ENCODE data around the gene GCH1.

GCH1 gene

GRCh38 chr14:54797986-54798385 lies 104.6 kb downstream of the GCH1 start:
- CTCF ChIA-PET: no interaction called here
- TF ChIP-seq ELF4 (IDR thresholded peaks at IDR 0.05) (no peak), CTBP1 (IDR thresholded peaks at IDR 0.05; ENCODE audit: borderline replicate concordance) (no peak), ARNT (IDR thresholded peaks at IDR 0.05) (no peak), BHLHE40 (IDR thresholded peaks at IDR 0.05; ENCODE audit: borderline replicate concordance) (no peak), SUZ12 (IDR thresholded peaks at IDR 0.05) (no peak), TARDBP (IDR thresholded peaks at IDR 0.05) (no peak), L3MBTL2 (conservative IDR thresholded peaks at IDR 0.05) (no peak), HDGF (IDR thresholded peaks at IDR 0.05; ENCODE audit: borderline replicate concordance) (no peak), ZNF384 (IDR thresholded peaks at IDR 0.05) (no peak), FOXM1 (IDR thresholded peaks at IDR 0.05; ENCODE audit: borderline replicate concordance) (no peak), FOXA1 (IDR thresholded peaks at IDR 0.05) (no peak), PKNOX1 (IDR thresholded peaks at IDR 0.05) (no peak), LEF1 (IDR thresholded peaks at IDR 0.05; ENCODE audit: borderline replicate concordance) (no peak), SP1 (IDR thresholded peaks at IDR 0.05) (no peak), FOXK2 (IDR thresholded peaks at IDR 0.05) (no peak), NFRKB (IDR thresholded peaks at IDR 0.05) (no peak)
- POLR2A ChIA-PET: no interaction called here
- DNase-seq (ENCODE audit: extremely low spot score): no peak

GRCh38 chr14:54797556-54797955 lies 105.1 kb downstream of the GCH1 start:
- POLR2A ChIA-PET: no interaction called here
- no peak for DNase-seq (ENCODE audit: extremely low spot score)
- CTCF ChIA-PET: interaction anchor here (1.2 kb wide), 1 partner anchor 23 kb away, joined by 3 read pairs; no protein-coding TSS in a partner anchor
- no peak for TF ChIP-seq NFRKB (IDR thresholded peaks at IDR 0.05)
- TF ChIP-seq CTBP1 (IDR thresholded peaks at IDR 0.05; ENCODE audit: borderline replicate concordance): no peak
- no peak for TF ChIP-seq SP1 (IDR thresholded peaks at IDR 0.05)
- no peak for TF ChIP-seq FOXM1 (IDR thresholded peaks at IDR 0.05; ENCODE audit: borderline replicate concordance)
- TF ChIP-seq TARDBP (IDR thresholded peaks at IDR 0.05): no peak
- TF ChIP-seq ARNT (IDR thresholded peaks at IDR 0.05): no peak
- no peak for TF ChIP-seq PKNOX1 (IDR thresholded peaks at IDR 0.05)
- no peak for TF ChIP-seq FOXA1 (IDR thresholded peaks at IDR 0.05)

- POLR2A ChIA-PET: no interaction called here
Measured at GRCh38 chr14:54796961-54797360, 105.7 kb downstream of the GCH1 start.

GRCh38 chr14:54794796-54795195 lies 107.8 kb downstream of the GCH1 start:
- TF ChIP-seq NFRKB (IDR thresholded peaks at IDR 0.05): no peak
- TF ChIP-seq HDGF (IDR thresholded peaks at IDR 0.05; ENCODE audit: borderline replicate concordance): no peak
- no peak for TF ChIP-seq LEF1 (IDR thresholded peaks at IDR 0.05; ENCODE audit: borderline replicate concordance)
- TF ChIP-seq BHLHE40 (IDR thresholded peaks at IDR 0.05; ENCODE audit: borderline replicate concordance): no peak
- no peak for TF ChIP-seq SUZ12 (IDR thresholded peaks at IDR 0.05)
- no peak for TF ChIP-seq TARDBP (IDR thresholded peaks at IDR 0.05)
- no peak for TF ChIP-seq SP1 (IDR thresholded peaks at IDR 0.05)
- CTCF ChIA-PET: interaction anchor here (1.0 to 1.6 kb wide), 3 partner anchors 12 to 22 kb away, joined by 3 to 5 read pairs (median 4); no protein-coding TSS in a partner anchor
- no peak for DNase-seq (ENCODE audit: extremely low spot score)
- POLR2A ChIA-PET: no interaction called here

More at GRCh38 chr14:54796961-54797360, 105.7 kb downstream of the GCH1 start:
- TF ChIP-seq FOXM1 (IDR thresholded peaks at IDR 0.05; ENCODE audit: borderline replicate concordance): no peak
- no peak for TF ChIP-seq NFRKB (IDR thresholded peaks at IDR 0.05)
- no peak for TF ChIP-seq ARNT (IDR thresholded peaks at IDR 0.05)
- TF ChIP-seq L3MBTL2 (conservative IDR thresholded peaks at IDR 0.05): no peak
- TF ChIP-seq FOXK2 (IDR thresholded peaks at IDR 0.05): no peak
- no peak for TF ChIP-seq SUZ12 (IDR thresholded peaks at IDR 0.05)
- no peak for TF ChIP-seq PKNOX1 (IDR thresholded peaks at IDR 0.05)
- no peak for TF ChIP-seq FOXA1 (IDR thresholded peaks at IDR 0.05)
- TF ChIP-seq HDGF (IDR thresholded peaks at IDR 0.05; ENCODE audit: borderline replicate concordance): no peak
- TF ChIP-seq ZNF384 (IDR thresholded peaks at IDR 0.05): no peak
- no peak for TF ChIP-seq LEF1 (IDR thresholded peaks at IDR 0.05; ENCODE audit: borderline replicate concordance)
- no peak for TF ChIP-seq SP1 (IDR thresholded peaks at IDR 0.05)
- TF ChIP-seq CTBP1 (IDR thresholded peaks at IDR 0.05; ENCODE audit: borderline replicate concordance): no peak
- no peak for TF ChIP-seq BHLHE40 (IDR thresholded peaks at IDR 0.05; ENCODE audit: borderline replicate concordance)
- TF ChIP-seq ELF4 (IDR thresholded peaks at IDR 0.05): no peak
- TF ChIP-seq TARDBP (IDR thresholded peaks at IDR 0.05): no peak
- DNase-seq (ENCODE audit: extremely low spot score): no peak
- CTCF ChIA-PET: interaction anchor here (1.2 kb wide), 1 partner anchor 23 kb away, joined by 3 read pairs; no protein-coding TSS in a partner anchor

- DNase-seq (ENCODE audit: extremely low spot score): no peak
- ChIA-PET POLR2A (no interaction called here), CTCF (interaction anchor here (1.5 to 1.6 kb wide), 2 partner anchors 12 to 21 kb away, joined by 4 to 5 read pairs; no protein-coding TSS in a partner anchor)
- TF ChIP-seq SP1 (IDR thresholded peaks at IDR 0.05) (no peak), TARDBP (IDR thresholded peaks at IDR 0.05) (no peak), ZNF384 (IDR thresholded peaks at IDR 0.05) (no peak), FOXK2 (IDR thresholded peaks at IDR 0.05) (no peak), BHLHE40 (IDR thresholded peaks at IDR 0.05; ENCODE audit: borderline replicate concordance) (no peak), HDGF (IDR thresholded peaks at IDR 0.05; ENCODE audit: borderline replicate concordance) (no peak), NFRKB (IDR thresholded peaks at IDR 0.05) (no peak), PKNOX1 (IDR thresholded peaks at IDR 0.05) (no peak)
Measured at GRCh38 chr14:54794159-54794558, 108.5 kb downstream of the GCH1 start.

DNA sequence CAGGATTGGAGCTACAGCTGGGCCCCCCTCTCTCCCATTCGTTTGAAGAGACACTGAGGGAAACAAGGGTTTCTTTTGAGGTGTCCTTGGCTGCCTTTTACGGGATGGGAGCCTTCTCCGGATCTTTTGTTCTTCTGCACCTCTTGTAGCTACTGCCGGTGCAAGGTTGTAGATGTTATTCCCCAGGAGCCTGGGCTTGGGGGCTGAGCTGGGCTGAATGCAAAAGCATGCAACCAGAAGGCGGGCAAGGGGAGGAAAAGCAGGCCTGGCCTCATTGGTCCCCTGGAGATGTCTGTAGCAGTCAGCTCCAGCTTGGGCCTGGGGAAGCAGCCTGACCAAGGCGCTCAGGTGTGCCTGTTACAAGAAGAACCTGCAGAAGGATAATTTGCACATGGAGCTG lies 110.3 kb downstream of the GCH1 start:
- no peak for DNase-seq (ENCODE audit: extremely low spot score)
- CTCF ChIA-PET: interaction anchor here (0.8 to 1.0 kb wide), 3 partner anchors 9 to 175 kb away, joined by 3 to 4 read pairs (median 4); no protein-coding TSS in a partner anchor
- no peak for TF ChIP-seq TARDBP (IDR thresholded peaks at IDR 0.05)
- TF ChIP-seq SP1 (IDR thresholded peaks at IDR 0.05): no peak
- TF ChIP-seq BHLHE40 (IDR thresholded peaks at IDR 0.05; ENCODE audit: borderline replicate concordance): no peak
- TF ChIP-seq FOXM1 (IDR thresholded peaks at IDR 0.05; ENCODE audit: borderline replicate concordance): no peak
- no peak for TF ChIP-seq FOXK2 (IDR thresholded peaks at IDR 0.05)
- no peak for TF ChIP-seq LEF1 (IDR thresholded peaks at IDR 0.05; ENCODE audit: borderline replicate concordance)
- no peak for TF ChIP-seq NFRKB (IDR thresholded peaks at IDR 0.05)
- TF ChIP-seq HDGF (IDR thresholded peaks at IDR 0.05; ENCODE audit: borderline replicate concordance): no peak
- POLR2A ChIA-PET: interaction anchor here (1.0 kb wide), 1 partner anchor 10 kb away, joined by 3 read pairs; no protein-coding TSS in a partner anchor
